Hepatocyte (in vitro differentiated cells): Measurements from ENCODE around the gene PDK2. TPM values are rescaled to one million over a fixed set of nuclear protein-coding genes. Genes with fewer than 3 reads are reported as not detected.
A peak's percentile ranks its signal among the peaks of the same experiment; 100 is the strongest.

Experiments
- DNase-seq: peaks from one replicate; pipeline ENCODE4 v3.0.0-alpha.2; 2016; ENCODE audit warnings: low spot score
- H2AFZ ChIP-seq: fragments of 200-600 bp; sonication (generic); 2 replicates; pipeline ENCODE4 v1.6.0; 2016; ENCODE audit warnings: antibody characterized with exemption, mild to moderate bottlenecking
- H3K27ac ChIP-seq: fragments of 200-600 bp; sonication (generic); 2 replicates; pipeline ENCODE4 v1.5.1; 2016; ENCODE audit warnings: mild to moderate bottlenecking
- H3K27me3 ChIP-seq: fragments of 200-600 bp; sonication (generic); 2 replicates; pipeline ENCODE4 v1.6.1; 2016
- H3K36me3 ChIP-seq: fragments of 200-600 bp; sonication (generic); replicated peaks from 2 replicates; pipeline ENCODE4 v1.5.1; 2016; ENCODE audit warnings: low read depth; ENCODE audit not compliant: insufficient read depth
- H3K4me1 ChIP-seq: fragments of 200-600 bp; sonication (generic); 2 replicates; pipeline ENCODE4 v1.5.1; 2016; ENCODE audit warnings: mild to moderate bottlenecking, moderate library complexity; ENCODE audit not compliant: insufficient read depth
- H3K4me2 ChIP-seq: fragments of 200-600 bp; sonication (generic); 2 replicates; pipeline ENCODE4 v1.6.0; 2016
- H3K4me3 ChIP-seq: fragments of 200-600 bp; sonication (generic); 2 replicates; pipeline ENCODE4 v1.5.1; 2016; ENCODE audit warnings: mild to moderate bottlenecking
- H3K79me2 ChIP-seq: fragments of 200-600 bp; sonication (generic); 2 replicates; pipeline ENCODE4 v1.6.0; 2017; ENCODE audit warnings: mild to moderate bottlenecking
- H3K9me2 ChIP-seq: fragments of 200-600 bp; sonication (generic); replicated peaks from 2 replicates; pipeline ENCODE4 v1.6.0; 2017; ENCODE audit warnings: mild to moderate bottlenecking; ENCODE audit not compliant: insufficient read depth
- H3K9me3 ChIP-seq: fragments of 200-600 bp; sonication (generic); 2 replicates; pipeline ENCODE4 v1.5.1; 2016; ENCODE audit warnings: low read depth, mild to moderate bottlenecking
- H4K20me1 ChIP-seq: fragments of 200-600 bp; sonication (generic); 2 replicates; pipeline ENCODE4 v1.6.0; 2016; ENCODE audit warnings: mild to moderate bottlenecking; ENCODE audit not compliant: insufficient read depth, poor library complexity, severe bottlenecking
- EZH2 ChIP-seq: fragments of 200-600 bp; sonication (generic); IDR thresholded peaks from 2 replicates; pipeline ENCODE4 v1.6.1; 2016; ENCODE audit warnings: antibody characterized with exemption, mild to moderate bottlenecking, borderline replicate concordance
- EZH2phosphoT487 ChIP-seq: fragments of 200-600 bp; sonication (generic); IDR thresholded peaks from one replicate; pipeline ENCODE4 v1.6.1; 2018; ENCODE audit warnings: antibody characterized with exemption, mild to moderate bottlenecking, low read depth, moderate library complexity; ENCODE audit not compliant: unreplicated experiment, severe bottlenecking
- WGBS: methylation state at CpG from one replicate; pipeline ENCODE4 v1.1.6; 2016; ENCODE audit warnings: low lambda C conversion rate; ENCODE audit errors: missing lambda C conversion rate; 5-methylcytosine and 5-hydroxymethylcytosine counted together
- polyA plus RNA-seq: library from polyadenylated mRNA; unstranded; fragments of >200 nt; fragmentation: Nextera tagmentation; extraction: Ambion mirVana; gene quantifications from 2 replicates; pipeline ENCODE4 v1.2.1, GENCODE V29; 2016
- total RNA-seq: library from RNA; depleted of rRNA; stranded (reverse); fragments of >200 nt; gene quantifications from 2 replicates; pipeline ENCODE4 v1.2.3, GENCODE V29; 2014
- TF ChIP-seq, protein P1 (sequence below): fragments of 200-600 bp; sonication (generic); IDR thresholded peaks from 2 replicates; pipeline ENCODE4 v1.5.1; 2016; ENCODE audit warnings: antibody characterized with exemption, mild to moderate bottlenecking; ENCODE audit not compliant: poor library complexity

The PDK2 gene
- total and polyA plus RNA-seq, 2 experiments from 2014 or later = 42.7 to 56.9 TPM

DNA sequence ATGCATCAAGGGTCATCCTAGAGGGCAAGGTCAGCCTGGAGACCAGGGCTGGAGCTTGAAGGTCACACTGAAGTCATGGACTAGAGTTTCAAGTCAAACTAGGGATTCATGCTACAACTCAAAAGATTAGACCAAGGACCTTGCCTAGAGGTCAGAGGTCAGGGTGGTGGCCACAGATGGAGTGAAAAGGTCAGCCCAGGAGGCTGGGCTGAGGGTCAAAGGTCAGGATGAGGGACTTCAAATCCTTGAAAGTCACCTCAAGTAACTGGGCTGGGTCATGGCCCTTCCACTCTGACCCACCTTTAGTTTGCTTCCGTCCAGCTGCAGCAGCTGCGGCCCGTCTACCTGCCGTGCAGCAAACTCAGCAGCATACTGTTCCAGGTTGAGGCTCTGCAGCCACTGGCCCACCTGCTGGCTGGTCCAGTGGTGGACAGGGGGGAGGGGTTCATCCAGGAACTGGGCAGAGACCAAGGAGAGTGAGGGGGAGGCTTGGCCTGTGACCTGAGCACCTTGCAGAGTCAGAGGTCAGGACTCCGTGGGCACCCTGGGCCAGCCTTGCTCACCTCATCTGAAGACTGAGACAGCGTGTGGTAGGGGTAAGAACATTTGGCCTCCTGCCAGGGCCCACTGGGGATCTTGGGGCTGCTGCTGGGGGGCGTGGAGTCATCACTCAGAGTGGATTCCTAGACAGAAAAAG lies 18.6 kb downstream of the PDK2 start:
- Histone ChIP-seq H3K4me2 (no peak overlapping the region), H3K9me3 (no peaks in the 10 kb centered on the region), H3K9me2 (no peaks in the 10 kb centered on the region), H3K36me3 (no peaks in the 10 kb centered on the region), H3K27me3 (no peaks in the 10 kb centered on the region), H3K79me2 (no peaks in the 10 kb centered on the region), H3K27ac (no peak overlapping the region), H4K20me1 (no peaks in the 10 kb centered on the region), H2AFZ (no peak overlapping the region), H3K4me3 (no peak overlapping the region), H3K4me1 (peaks cover 11% of the 10 kb centered on the region)
- no peak for DNase-seq
- WGBS = 95% methylated on average over 7 of the region's 7 CpGs
- TF ChIP-seq, protein P1, sequence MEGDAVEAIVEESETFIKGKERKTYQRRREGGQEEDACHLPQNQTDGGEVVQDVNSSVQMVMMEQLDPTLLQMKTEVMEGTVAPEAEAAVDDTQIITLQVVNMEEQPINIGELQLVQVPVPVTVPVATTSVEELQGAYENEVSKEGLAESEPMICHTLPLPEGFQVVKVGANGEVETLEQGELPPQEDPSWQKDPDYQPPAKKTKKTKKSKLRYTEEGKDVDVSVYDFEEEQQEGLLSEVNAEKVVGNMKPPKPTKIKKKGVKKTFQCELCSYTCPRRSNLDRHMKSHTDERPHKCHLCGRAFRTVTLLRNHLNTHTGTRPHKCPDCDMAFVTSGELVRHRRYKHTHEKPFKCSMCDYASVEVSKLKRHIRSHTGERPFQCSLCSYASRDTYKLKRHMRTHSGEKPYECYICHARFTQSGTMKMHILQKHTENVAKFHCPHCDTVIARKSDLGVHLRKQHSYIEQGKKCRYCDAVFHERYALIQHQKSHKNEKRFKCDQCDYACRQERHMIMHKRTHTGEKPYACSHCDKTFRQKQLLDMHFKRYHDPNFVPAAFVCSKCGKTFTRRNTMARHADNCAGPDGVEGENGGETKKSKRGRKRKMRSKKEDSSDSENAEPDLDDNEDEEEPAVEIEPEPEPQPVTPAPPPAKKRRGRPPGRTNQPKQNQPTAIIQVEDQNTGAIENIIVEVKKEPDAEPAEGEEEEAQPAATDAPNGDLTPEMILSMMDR = no peak
- TF ChIP-seq EZH2phosphoT487 (no peak), EZH2 (no peak)

DNA sequence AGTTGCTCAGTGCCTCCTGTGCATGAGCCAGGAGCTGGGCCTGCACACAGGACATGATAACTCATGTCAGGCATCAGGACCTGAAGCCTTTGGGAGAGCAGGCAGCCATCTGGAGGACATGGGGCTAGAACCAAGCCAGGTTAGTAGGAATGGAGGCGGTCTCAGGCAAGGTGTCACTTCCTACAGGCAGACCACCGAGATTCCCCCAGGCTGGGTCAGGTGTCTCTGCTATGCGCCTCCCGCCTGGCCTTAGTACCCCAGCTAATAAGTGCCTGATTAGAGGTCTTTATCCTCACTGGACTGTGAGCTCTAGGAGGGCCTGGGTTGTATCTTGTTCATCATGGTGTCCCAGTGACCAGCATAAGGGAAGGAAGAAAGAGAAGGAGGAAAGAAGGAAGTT lies 19.2 kb downstream of the PDK2 start:
- H3K4me1 ChIP-seq = peaks cover 11% of the 10 kb centered on the region
- H3K9me3 ChIP-seq = no peaks in the 10 kb centered on the region
- no peak overlapping the region for H3K27ac ChIP-seq
- H3K4me3 ChIP-seq = no peak overlapping the region
- H3K27me3 ChIP-seq = no peaks in the 10 kb centered on the region
- no peaks in the 10 kb centered on the region for H3K9me2 ChIP-seq
- no peaks in the 10 kb centered on the region for H4K20me1 ChIP-seq
- no peak for TF ChIP-seq EZH2
- 91% methylated on average over 4 of the region's 4 CpGs for WGBS
- H3K36me3 ChIP-seq = no peaks in the 10 kb centered on the region
- no peaks in the 10 kb centered on the region for H3K79me2 ChIP-seq
- no peak for DNase-seq
- no peak overlapping the region for H3K4me2 ChIP-seq
- no peak overlapping the region for H2AFZ ChIP-seq

DNA sequence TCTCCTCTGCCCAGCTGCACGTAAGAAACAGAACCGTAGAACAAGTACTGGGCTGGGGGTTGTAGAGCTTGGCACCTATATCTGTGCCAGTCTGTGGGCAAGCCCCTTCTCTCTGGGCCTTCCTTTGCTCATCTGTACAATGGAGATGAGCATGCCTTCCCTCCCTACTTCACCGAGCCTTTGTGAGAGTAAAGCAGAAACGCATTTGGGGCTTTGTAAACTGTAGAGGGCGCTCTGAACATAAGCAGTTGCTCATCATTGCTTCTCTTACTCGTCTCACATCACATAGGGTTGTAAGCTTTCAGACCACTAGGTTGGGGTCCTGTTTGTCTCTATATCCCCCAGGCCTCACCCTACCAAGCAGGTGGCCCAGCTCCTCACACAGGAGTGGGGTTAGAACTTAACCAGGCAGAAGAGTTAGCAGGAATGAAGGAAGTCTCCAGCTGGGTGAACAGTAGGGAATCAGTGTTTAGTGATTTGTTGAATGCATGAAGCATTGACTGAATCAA lies 19.8 kb downstream of the PDK2 start:
- H3K27me3 ChIP-seq = no peaks in the 10 kb centered on the region
- no peak overlapping the region for H3K27ac ChIP-seq
- no peaks in the 10 kb centered on the region for H4K20me1 ChIP-seq
- H3K4me3 ChIP-seq = no peak overlapping the region
- no peaks in the 10 kb centered on the region for H3K9me3 ChIP-seq
- 32% methylated on average over 6 of the region's 6 CpGs for WGBS
- peaks cover 11% of the 10 kb centered on the region for H3K4me1 ChIP-seq
- H3K36me3 ChIP-seq = no peaks in the 10 kb centered on the region
- H2AFZ ChIP-seq = no peak overlapping the region
- H3K79me2 ChIP-seq = no peaks in the 10 kb centered on the region
- peak; percentile 75 for DNase-seq
- H3K4me2 ChIP-seq = no peak overlapping the region
- no peak for TF ChIP-seq EZH2
- TF ChIP-seq, protein P1 = peak; percentile 65
- TF ChIP-seq EZH2phosphoT487 = no peak
- no peaks in the 10 kb centered on the region for H3K9me2 ChIP-seq

DNA sequence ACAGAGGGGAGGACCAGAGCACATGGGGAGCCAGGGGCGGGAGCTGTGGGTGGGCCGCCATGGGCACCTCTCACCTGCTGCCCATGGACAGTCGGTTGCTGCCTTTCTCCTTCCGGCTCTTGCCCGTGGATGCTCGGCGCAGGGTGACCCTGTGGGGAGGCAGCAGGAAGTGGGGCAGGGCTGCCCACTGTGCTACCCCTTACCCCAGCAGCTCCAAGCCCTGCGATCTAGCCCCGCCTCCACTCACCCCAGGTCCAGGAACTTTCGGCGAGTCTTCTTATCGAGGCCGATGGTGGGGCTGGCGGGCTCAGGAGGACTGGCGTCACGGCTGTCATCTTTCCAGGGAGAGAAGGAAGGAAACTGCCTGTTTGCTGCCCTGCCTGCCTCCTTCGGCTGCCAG lies 20.6 kb downstream of the PDK2 start:
- H3K9me3 ChIP-seq = no peaks in the 10 kb centered on the region
- H2AFZ ChIP-seq = no peak overlapping the region
- H3K4me3 ChIP-seq = no peak overlapping the region
- no peaks in the 10 kb centered on the region for H4K20me1 ChIP-seq
- H3K27ac ChIP-seq = no peak overlapping the region
- no peaks in the 10 kb centered on the region for H3K9me2 ChIP-seq
- no peaks in the 10 kb centered on the region for H3K27me3 ChIP-seq
- 92% methylated on average over 17 of the region's 17 CpGs for WGBS
- no peaks in the 10 kb centered on the region for H3K79me2 ChIP-seq
- H3K36me3 ChIP-seq = no peaks in the 10 kb centered on the region
- TF ChIP-seq EZH2phosphoT487 (no peak), EZH2 (no peak)
- TF ChIP-seq, protein P1 = no peak
- H3K4me1 ChIP-seq = peaks cover 11% of the 10 kb centered on the region
- DNase-seq = no peak
- no peak overlapping the region for H3K4me2 ChIP-seq
